ENCODE results near the gene LONP1. TPM values are rescaled to one million over a fixed set of nuclear protein-coding genes. Genes with fewer than 3 reads are reported as not detected.
"Not testable (repeated sequence)": the region's sequence is repeated elsewhere in the genome, so short reads cannot be mapped to it uniquely, and the experiment has no call there.

LONP1 gene
- total RNA-seq, 4 donors from 2014 or later = 45.0 to 100 (median 67.9) TPM

- peaks cover 47 to 48% of the 10 kb centered on the region in 2 donors for H3K36me3 ChIP-seq
- DNase-seq = no peak
- no peak for TF ChIP-seq POLR2A (IDR thresholded peaks at IDR 0.05)
- TF ChIP-seq CTCF (IDR thresholded peaks at IDR 0.05) = no peak
- H3K9me3 ChIP-seq = no peaks in the 10 kb centered on the region
- peak overlapping the region in 1 of 3 donors; percentile 51 for H3K4me3 ChIP-seq (replicated peaks in 1 of 3)
- no peaks in the 10 kb centered on the region for H3K27me3 ChIP-seq
- H3K27ac ChIP-seq = peak overlapping the region in 1 of 3 donors; percentile 81
- peaks cover 16 to 22% of the 10 kb centered on the region in 2 donors for H3K4me1 ChIP-seq
- WGBS, 2 donors = 79 to 83% methylated on average over 26 to 34 of the region's 42 CpGs
- intact Hi-C loops (cut with DNase I) = loop anchor here (10.0 kb wide), 1 partner anchor 67 kb away; the partner anchor contains the start of genes SAFB and SAFB2
Observed at GRCh38 chr19:5691822-5692722, 27.9 kb downstream of the LONP1 start.

GRCh38 chr19:5690955-5691821 is 28.8 kb downstream of the LONP1 start:
- TF ChIP-seq POLR2A (IDR thresholded peaks at IDR 0.05) (no peak), CTCF (IDR thresholded peaks at IDR 0.05) (no peak)
- Histone ChIP-seq H3K27me3 (no peaks in the 10 kb centered on the region), H3K9me3 (no peaks in the 10 kb centered on the region), H3K36me3 (peaks cover 41 to 42% of the 10 kb centered on the region in 2 donors), H3K27ac (peak overlapping the region; percentile 81 to 96 (median 91)), H3K4me1 (peaks cover 18 to 26% of the 10 kb centered on the region in 2 donors), H3K4me3 (replicated peaks in 1 of 3) (peak overlapping the region; percentile 51 to 94 (median 53))
- peak; percentile 29 to 32 for DNase-seq
- intact Hi-C loops (cut with DNase I) = loop anchor here (10.0 kb wide), 1 partner anchor 66 kb away; the partner anchor contains the start of genes SAFB and SAFB2
- WGBS, 2 donors = 14 to 32% methylated on average over 36 to 48 of the region's 54 CpGs

- WGBS, 2 donors = 1% methylated on average over 15 to 27 of the region's 73 CpGs
- TF ChIP-seq POLR2A (IDR thresholded peaks at IDR 0.05) (peak; percentile 78 to 96), CTCF (IDR thresholded peaks at IDR 0.05) (peak; percentile 86 to 100 (median 94))
- peaks cover 32 to 34% of the 10 kb centered on the region in 2 donors for H3K36me3 ChIP-seq
- peak within 1 kb of the TSS; percentile 81 to 96 (median 91) for H3K27ac ChIP-seq
- no peaks in the 10 kb centered on the region for H3K9me3 ChIP-seq
- H3K27me3 ChIP-seq = no peaks in the 10 kb centered on the region
- peak within 1 kb of the TSS; percentile 51 to 94 (median 53) for H3K4me3 ChIP-seq (replicated peaks in 1 of 3)
- H3K4me1 ChIP-seq = peaks cover 19 to 28% of the 10 kb centered on the region in 2 donors
- intact Hi-C loops (cut with DNase I) = loop anchor here (10.0 kb wide), 1 partner anchor 66 kb away; the partner anchor contains the start of genes SAFB and SAFB2
- peak; percentile 97 to 99 for DNase-seq
Observed at GRCh38 chr19:5690125-5690954, 29.6 kb downstream of the LONP1 start, which contains the start of gene RPL36. RPL36 (plus strand) TSS chr19:5690295; CDS start chr19:5690508, 213 bp downstream.

GRCh38 chr19:5688262-5688881 is 31.6 kb downstream of the LONP1 start:
- WGBS, 2 donors = 92 to 96% methylated on average over 13 of the region's 13 CpGs
- DNase-seq; H3K27ac ChIP-seq; intact Hi-C loops (cut with DNase I); H3K9me3 ChIP-seq; H3K27me3 ChIP-seq; H3K4me3 ChIP-seq (replicated peaks in 1 of 3): not testable (repeated sequence)
- peaks cover 15% of the 10 kb centered on the region in 2 donors for H3K36me3 ChIP-seq
- H3K4me1 ChIP-seq = peaks cover 19 to 28% of the 10 kb centered on the region in 2 donors

Data from thyroid gland (tissue), 4 donors.